IPS DF 4.7 (cell line): ENCODE results near the gene AKIRIN2.

Experiments used
- DNase-seq: peaks from one replicate; pipeline ENCODE4 v3.0.0-alpha.2; 2013; ENCODE audit warnings: low spot score; ENCODE audit errors: extremely low read depth

Gene AKIRIN2

GRCh38 chr6:87655824-87656223 lies 46.2 kb downstream of the AKIRIN2 start:
- DNase-seq = no peak

DNA sequence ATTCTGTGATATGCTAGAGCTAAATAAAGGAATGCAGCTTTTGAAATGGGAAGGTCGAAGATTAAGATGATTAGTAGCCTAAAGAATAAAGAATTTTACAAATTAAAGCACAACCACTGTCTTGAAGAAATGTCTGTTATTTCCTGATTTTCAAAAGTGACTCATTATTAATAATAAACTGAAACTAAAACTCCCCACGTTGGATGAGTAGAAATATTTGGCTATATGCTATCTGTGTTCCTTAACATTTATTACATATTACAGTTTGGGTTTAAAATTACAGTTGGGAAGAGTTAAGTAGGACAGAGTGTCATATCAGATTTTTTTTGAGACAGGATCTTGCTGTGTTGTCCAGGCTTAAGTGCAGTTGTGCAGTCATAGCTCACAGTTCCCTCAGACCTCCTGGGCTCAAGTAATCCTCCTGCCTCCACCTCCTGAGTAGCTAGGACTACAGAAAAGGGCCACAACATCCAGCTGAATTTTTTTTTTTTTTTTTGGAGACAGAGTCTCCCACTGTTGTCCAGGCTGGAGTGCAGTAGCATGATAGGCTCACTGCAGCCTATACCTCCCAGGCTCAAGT lies 47.1 kb downstream of the AKIRIN2 start:
- DNase-seq = no peak

DNA sequence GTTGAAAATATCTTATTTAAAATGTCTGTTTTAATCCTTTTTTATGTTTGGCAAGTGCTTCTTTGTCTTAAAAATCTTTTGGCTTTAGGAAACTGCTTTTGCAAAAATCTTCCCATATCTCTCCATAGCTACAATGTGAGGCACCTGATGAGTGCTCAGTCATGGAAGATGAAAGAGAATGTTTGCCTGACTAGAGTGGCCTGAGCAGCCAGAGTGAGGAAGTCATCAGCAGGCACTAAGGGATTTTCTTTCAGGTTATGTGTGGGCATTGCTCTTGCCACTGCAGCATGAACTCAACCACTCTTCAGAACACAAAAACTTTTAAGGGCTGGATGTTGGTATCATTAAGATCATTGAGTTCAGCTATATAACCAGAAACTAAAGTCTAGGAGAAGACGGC lies 47.9 kb downstream of the AKIRIN2 start:
- DNase-seq = no peak

GRCh38 chr6:87653074-87653962 lies 48.7 kb downstream of the AKIRIN2 start:
- DNase-seq = no peak

- DNase-seq = no peak
These were observed 57.0 kb downstream of the AKIRIN2 start for GRCh38 chr6:87645080-87645479.

DNA sequence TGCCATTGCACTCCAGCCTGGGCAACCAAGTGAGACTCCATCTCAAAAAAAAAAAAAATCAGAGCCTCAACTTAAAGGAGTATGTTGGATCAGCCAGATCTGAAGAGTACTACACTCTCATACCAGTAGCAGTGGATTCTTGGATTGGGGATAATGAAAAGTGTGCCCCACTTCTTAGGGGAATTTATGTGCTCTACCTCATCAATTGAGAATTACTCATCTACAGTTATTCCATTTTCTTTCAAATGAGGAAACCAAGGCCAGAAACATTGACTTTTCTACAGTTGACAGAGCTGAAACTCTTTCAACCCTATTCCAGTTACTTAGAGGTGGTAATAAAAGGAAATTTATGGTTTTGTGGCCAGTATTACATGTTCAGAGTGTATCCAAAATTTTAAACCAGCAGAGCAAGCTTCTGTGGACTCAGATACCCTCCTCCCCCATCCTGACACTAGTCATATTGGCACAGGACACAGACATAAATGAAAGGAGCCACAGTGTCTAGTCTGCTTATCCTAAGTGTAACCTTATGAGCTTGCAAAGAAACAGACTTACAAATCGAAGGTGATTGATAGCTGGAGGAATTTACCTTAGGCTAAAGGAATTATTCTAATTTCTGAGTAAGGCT lies 60.9 kb downstream of the AKIRIN2 start:
- DNase-seq = no peak

- DNase-seq = no peak
These were observed 62.7 kb downstream of the AKIRIN2 start for GRCh38 chr6:87639373-87639772.

DNA sequence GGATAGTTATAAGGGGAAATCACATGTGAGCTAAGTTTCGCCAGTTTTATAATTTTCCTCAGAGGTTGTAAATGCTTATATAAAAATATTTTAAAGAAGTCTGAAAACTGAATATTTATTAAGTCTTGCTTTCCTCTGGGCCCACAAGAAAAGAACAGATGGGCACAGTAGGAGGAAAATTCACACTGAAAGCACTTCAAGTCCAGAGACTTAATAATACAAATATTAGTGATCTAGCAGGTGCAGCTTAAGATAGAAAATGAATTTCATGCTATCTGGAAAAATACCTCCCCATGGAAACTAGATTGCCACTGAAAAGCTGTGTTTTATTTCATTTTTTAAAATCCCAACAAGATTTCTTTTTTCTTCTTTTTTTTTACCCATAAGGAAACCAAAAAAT lies 64.9 kb downstream of the AKIRIN2 start:
- DNase-seq = no peak

DNA sequence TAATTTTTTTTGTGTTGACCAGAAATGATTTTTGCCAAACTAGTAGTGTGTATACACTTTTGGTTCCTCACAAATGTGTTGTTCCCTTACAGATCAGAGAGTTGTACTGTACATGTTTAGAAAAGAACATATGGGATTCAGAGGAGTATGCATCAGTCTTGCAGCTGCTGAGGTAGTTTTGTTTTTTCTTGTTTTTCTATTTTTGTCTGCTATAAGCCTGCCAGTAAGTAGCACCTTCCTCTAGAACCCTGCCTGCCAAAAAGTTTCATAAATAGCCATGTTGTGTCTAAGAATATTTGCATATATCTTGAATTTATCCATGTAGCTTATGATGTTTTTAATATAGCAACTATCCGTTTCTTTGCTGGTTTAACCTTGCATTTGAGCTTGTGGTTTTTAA lies 65.7 kb downstream of the AKIRIN2 start:
- no peak for DNase-seq

- no peak for DNase-seq
These were observed 68.2 kb downstream of the AKIRIN2 start for GRCh38 chr6:87633851-87634250.

GRCh38 chr6:87630746-87631145 lies 71.3 kb downstream of the AKIRIN2 start:
- DNase-seq = no peak

DNA sequence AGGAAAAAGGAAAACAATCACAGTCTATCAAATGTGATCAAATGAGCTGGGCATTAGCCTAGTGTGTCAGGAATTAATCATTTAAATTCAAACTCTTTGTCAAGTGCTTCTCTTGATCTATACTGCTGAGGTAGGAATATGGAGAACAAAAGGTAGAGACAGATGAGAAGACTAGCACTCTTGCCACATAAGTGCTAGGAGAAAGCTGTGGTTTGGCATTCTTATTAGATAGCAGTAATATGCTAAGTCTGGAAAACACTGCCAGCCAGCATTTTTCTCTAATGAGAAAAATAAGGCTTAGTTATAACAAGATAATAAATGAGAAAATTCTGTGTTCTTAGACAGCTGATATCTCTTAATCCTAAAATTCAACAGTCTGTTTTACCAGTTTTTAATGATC lies 73.2 kb downstream of the AKIRIN2 start:
- no peak for DNase-seq

GRCh38 chr6:87628424-87628823 lies 73.6 kb downstream of the AKIRIN2 start:
- no peak for DNase-seq
